Testis (tissue), 3 donors: Measurements from ENCODE around the gene STXBP6. TPM values are rescaled to one million over a fixed set of nuclear protein-coding genes. Genes with fewer than 3 reads are reported as not detected.

ENCODE experiments used
- DNase-seq: peaks from one replicate; pipeline ENCODE4 v3.0.0-alpha.2; 2019
- H3K27ac ChIP-seq, 2 donors: fragments of 200-600 bp; sonication (generic); one replicate each; pipeline ENCODE4 v1.5.1; 2019
- H3K27me3 ChIP-seq: fragments of 200-600 bp; sonication (generic); one replicate; pipeline ENCODE4 v1.5.1; 2019
- H3K36me3 ChIP-seq: fragments of 200-600 bp; sonication (generic); one replicate; pipeline ENCODE4 v1.5.1; 2017; ENCODE audit warnings: low read depth; ENCODE audit errors: missing control alignments
- H3K4me1 ChIP-seq: fragments of 200-600 bp; sonication (generic); one replicate; pipeline ENCODE4 v1.5.1; 2019
- H3K4me3 ChIP-seq, 2 donors: fragments of 200-600 bp; sonication (generic); one replicate each; pipeline ENCODE4 v1.5.1; 2017 to 2019
- H3K9me3 ChIP-seq: fragments of 200-600 bp; sonication (generic); one replicate; pipeline ENCODE4 v1.5.1; 2017
- CTCF ChIP-seq, 3 experiments: fragments of 450-650 bp in 2 of 3; fragments of 200-600 bp in 1 of 3; sonication (generic) in 1 of 3; IDR thresholded peaks; one replicate each; pipeline ENCODE4 v1.5.1; 2016 to 2019; ENCODE audit warnings: antibody characterized with exemption in 3 of 3, mild to moderate bottlenecking in 2 of 3, moderate library complexity in 1 of 3
- POLR2A ChIP-seq: fragments of 450-650 bp; IDR thresholded peaks from one replicate; pipeline ENCODE4 v1.6.1; 2017; ENCODE audit warnings: antibody characterized with exemption, mild to moderate bottlenecking, moderate library complexity
- WGBS, 2 donors: methylation state at CpG; one replicate each; pipeline ENCODE4 v1.1.5; 2018; 5-methylcytosine and 5-hydroxymethylcytosine counted together
- intact Hi-C: fragments of 100-400 bp; cut with DNase I; formaldehyde crosslinking; loops from one replicate; pipeline ENCODE4 v1.15.1; 2023; ENCODE audit warnings: low total_unique reads
- polyA plus RNA-seq: library from polyadenylated mRNA; stranded (reverse); fragments of 350-450 nt; fragmentation: Illumina TruSeq; extraction: RNeasy Lipid Tissue Mini Kit (QIAGEN cat#74804); gene quantifications from one replicate; pipeline ENCODE4 v1.2.3, GENCODE V29; 2014; ENCODE audit warnings: low read depth, low replicate concordance; ENCODE audit not compliant: insufficient read depth
- total RNA-seq, 2 donors: library from RNA; depleted of rRNA; stranded (reverse); fragments of >200 nt; gene quantifications; one replicate each; pipeline ENCODE4 v1.2.3, GENCODE V29; 2016

STXBP6 gene
- total and polyA plus RNA-seq, 3 donors from 2014 or later: 4.7 to 11.3 (median 8.6) TPM

- H3K4me1 ChIP-seq: no peaks in the 10 kb centered on the region
- intact Hi-C loops: no loop called here
- H3K4me3 ChIP-seq: no peak overlapping the region
- H3K27me3 ChIP-seq: no peaks in the 10 kb centered on the region
- 90 to 92% methylated on average over 10 of the region's 10 CpGs for WGBS, 2 donors
- no peaks in the 10 kb centered on the region for H3K36me3 ChIP-seq
- no peaks in the 10 kb centered on the region for H3K9me3 ChIP-seq
- peak; percentile 40 for DNase-seq
- TF ChIP-seq POLR2A (no peak), CTCF (IDR thresholded peaks at IDR 0.05) (peak in 1 of 3 experiments; percentile 13)
- no peak overlapping the region for H3K27ac ChIP-seq
Measured at GRCh38 chr14:25032092-25032784, 17.7 kb downstream of the STXBP6 start.

- no peaks in the 10 kb centered on the region for H3K4me1 ChIP-seq
- no peak for DNase-seq
- no peak for TF ChIP-seq POLR2A
- TF ChIP-seq CTCF (IDR thresholded peaks at IDR 0.05): no peak
- no peaks in the 10 kb centered on the region for H3K27me3 ChIP-seq
- H3K9me3 ChIP-seq: no peaks in the 10 kb centered on the region
- 85 to 93% methylated on average over 4 of the region's 4 CpGs for WGBS, 2 donors
- intact Hi-C loops: no loop called here
- H3K36me3 ChIP-seq: no peaks in the 10 kb centered on the region
- H3K27ac ChIP-seq: no peak overlapping the region
- no peak overlapping the region for H3K4me3 ChIP-seq
Measured at GRCh38 chr14:25026476-25027137, 23.3 kb downstream of the STXBP6 start.

- intact Hi-C loops: no loop called here
- Histone ChIP-seq H3K36me3 (no peaks in the 10 kb centered on the region), H3K4me1 (no peaks in the 10 kb centered on the region), H3K27me3 (no peaks in the 10 kb centered on the region), H3K4me3 (no peak overlapping the region), H3K9me3 (no peaks in the 10 kb centered on the region), H3K27ac (no peak overlapping the region)
- TF ChIP-seq CTCF (IDR thresholded peaks at IDR 0.05) (no peak), POLR2A (no peak)
- DNase-seq: no peak
- WGBS, 2 donors: 70 to 71% methylated on average over 1 of the region's 1 CpG
Measured at GRCh38 chr14:25019892-25020291, 30.1 kb downstream of the STXBP6 start.

GRCh38 chr14:25017562-25017961 lies 32.4 kb downstream of the STXBP6 start:
- WGBS, 2 donors: 96 to 97% methylated on average over 2 of the region's 2 CpGs
- no peak for TF ChIP-seq POLR2A
- no peak for TF ChIP-seq CTCF (IDR thresholded peaks at IDR 0.05)

More at GRCh38 chr14:25017562-25017961, 32.4 kb downstream of the STXBP6 start:
- Histone ChIP-seq H3K27me3 (no peaks in the 10 kb centered on the region), H3K4me3 (no peak overlapping the region), H3K27ac (no peak overlapping the region), H3K4me1 (no peaks in the 10 kb centered on the region), H3K36me3 (no peaks in the 10 kb centered on the region), H3K9me3 (no peaks in the 10 kb centered on the region)
- no peak for DNase-seq
- intact Hi-C loops: no loop called here
